ENCODE results near the gene CNPY4. TPM values are rescaled to one million over a fixed set of nuclear protein-coding genes. Genes with fewer than 3 reads are reported as not detected.
A peak's percentile ranks its signal among the peaks of the same experiment; 100 is the strongest.

The CNPY4 gene
- polyA plus RNA-seq, 3 donors = 46.4 to 52.3 (median 50.7) TPM

DNA sequence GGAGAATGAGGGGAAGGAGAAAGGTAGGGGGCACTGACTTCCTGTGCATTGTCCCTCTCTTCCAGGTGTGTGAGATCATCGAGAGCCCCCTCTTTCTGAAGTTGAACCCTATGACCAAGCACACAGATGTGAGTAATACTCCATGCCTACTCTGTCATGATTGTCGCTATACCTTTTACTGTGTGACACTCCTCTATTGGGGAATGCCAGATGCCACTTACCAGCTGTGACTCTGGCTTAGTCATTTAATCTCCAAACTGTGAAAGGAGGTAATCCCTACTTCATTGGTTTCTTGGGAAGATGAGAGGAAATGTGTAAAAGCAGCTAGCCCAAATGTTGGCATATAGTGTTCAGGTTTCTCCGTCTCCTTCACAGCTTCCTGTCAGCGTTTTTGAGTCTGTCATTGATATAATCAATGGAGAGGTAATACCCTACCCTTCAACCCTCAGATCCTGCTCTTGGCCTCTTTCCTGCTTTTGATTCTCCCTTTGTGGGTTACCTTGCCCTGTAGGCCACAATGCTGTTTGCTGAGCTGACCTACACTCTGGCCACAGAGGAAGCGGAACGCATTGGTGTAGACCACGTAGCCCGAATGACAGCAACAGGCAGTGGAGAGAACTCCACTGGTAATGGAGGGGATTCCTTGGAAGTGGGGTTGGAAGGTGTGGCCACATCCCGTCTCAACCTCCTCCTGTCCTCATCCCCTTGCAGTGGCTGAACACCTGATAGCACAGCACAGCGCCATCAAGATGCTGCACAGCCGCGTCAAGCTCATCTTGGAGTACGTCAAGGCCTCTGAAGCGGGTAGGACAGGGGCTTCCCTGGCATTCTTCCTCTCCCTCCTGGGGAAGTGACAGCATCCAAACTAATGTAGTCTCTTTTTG, 28.7 kb upstream of the CNPY4 start:
- no peak for DNase-seq (ENCODE audit: low read depth in 3 of 3, low spot score in 2 of 3)

DNA sequence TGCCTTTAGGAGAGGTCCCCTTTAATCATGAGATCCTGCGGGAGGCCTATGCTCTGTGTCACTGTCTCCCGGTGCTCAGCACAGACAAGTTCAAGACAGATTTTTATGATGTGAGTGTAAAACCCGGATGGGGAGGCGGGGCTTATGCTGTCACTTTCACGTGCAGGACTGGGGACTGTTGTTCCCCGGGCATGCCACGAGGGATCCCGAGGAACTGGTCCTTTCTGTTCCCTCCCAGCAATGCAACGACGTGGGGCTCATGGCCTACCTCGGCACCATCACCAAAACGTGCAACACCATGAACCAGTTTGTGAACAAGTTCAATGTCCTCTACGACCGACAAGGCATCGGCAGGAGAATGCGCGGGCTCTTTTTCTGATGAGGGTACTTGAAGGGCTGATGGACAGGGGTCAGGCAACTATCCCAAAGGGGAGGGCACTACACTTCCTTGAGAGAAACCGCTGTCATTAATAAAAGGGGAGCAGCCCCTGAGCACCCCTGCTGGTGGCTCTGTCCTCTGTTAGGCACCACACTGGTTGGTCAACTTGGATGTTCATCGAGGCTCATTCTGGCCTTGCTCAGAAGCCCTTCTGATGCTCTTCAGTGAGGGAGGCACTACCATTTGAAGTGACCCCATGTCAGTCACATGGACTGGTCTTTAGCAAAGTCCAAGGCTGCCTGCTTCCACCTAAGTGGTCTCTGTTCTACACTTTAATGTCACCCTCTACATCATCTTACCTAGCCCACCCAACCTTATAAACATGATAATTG, 27.8 kb upstream of the CNPY4 start:
- no peak for DNase-seq (ENCODE audit: low read depth in 3 of 3, low spot score in 2 of 3)

DNA sequence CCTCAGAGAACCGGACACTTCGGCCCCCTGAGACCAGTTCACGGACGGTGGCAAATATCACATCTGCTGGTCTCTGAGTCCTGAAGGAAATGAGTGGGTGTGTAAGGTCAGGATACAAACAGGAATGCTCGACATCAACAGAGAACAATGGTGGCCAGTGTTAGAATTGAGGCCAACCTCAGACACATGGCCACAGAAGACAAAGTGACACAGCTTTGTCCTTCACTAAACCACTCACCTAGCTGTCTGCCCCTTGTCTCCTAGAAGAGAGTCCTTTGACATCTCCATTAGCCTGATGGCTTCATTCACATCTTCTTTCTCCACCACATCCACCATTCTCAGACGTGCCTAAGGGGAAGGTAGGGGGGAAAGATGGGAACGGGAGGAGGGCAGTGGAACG, 26.4 kb upstream of the CNPY4 start:
- no peak for DNase-seq (ENCODE audit: low read depth in 3 of 3, low spot score in 2 of 3)

DNA sequence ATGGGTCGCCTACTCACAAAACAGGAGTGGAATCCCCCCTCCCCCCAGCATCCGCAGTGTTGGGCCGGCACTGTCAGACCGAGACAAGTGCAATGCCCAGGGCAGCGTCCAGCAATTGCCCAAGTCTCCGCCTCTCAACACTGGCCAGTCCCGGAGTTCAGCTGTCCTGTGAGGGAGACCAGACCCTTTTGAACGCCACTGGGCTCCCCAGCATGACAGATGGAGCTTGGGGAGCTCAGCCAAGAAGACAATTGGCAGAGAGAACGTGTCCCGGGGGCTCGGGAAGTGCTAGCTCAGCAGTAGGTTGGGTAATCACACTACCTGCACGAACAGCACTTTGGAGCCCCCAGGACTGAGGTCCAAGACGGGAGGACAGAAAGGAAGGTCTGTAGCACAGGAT, 25.9 kb upstream of the CNPY4 start:
- no peak for DNase-seq (ENCODE audit: low read depth in 3 of 3, low spot score in 2 of 3)

DNA sequence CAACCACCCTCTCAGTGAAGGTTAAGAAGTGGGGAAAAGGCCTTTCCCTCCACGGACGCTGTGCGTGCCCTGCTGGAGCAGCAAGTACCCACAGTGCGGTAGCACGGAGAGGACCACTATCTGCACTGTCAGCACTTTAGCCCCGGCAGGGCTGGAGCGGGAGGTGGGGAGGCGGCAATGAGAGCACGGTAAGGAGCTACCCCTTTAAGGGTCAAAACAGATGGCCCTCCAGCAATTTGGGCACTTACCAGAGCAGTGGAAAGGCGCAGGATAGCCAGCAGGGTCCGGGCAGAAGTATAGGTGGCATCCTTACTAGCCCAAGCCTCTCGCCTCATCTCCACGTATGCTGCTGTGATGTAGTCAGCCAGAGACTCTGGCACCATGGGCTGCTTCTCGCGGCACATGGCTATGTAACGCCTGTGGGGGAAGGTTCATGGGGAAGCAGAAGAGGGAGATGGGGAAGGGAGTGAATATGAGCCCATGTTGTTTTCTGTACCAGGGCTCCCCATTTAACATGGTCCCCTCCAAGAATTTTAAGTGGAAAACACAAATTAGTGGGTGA, 25.4 kb upstream of the CNPY4 start:
- no peak for DNase-seq (ENCODE audit: low read depth in 3 of 3, low spot score in 2 of 3)

DNA sequence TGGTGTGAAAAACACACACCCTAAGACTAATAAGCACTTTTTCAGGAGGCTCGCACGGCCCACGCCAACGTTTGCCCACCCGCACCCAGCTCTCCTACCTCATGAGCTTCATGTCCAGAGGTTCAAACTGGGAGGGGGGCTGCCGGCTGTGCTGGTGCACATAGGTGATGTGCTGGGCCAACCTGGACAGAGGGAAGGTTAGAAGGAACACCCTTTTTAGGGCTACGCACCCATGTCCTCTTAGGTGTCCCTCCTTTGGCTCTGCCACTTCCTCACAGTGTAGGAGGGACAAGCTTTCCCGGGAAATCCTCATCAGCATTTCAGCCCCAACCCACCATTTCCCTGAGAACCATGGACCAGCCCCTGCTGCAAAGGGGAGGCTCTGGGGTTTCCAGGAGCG, 24.1 kb upstream of the CNPY4 start:
- DNase-seq (ENCODE audit: low read depth in 3 of 3, low spot score in 2 of 3) = no peak

DNA sequence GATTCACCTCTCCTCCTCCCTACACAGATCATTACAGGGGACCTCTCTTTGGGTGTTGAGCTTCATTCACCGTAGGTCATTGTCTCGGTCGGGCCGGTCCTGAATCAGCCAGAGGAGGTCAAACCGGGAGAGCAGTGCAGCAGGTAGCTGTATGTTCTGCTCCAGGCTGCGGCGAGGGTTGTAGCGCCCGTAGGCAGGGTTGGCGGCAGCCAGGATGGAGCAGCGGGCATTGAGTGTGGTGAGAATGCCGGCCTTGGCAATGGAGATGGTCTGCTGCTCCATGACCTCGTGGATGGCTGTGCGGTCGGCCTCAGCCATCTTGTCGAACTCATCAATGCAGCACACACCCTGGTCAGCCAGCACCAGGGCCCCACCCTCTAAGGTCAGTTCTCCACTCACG, 23.7 kb upstream of the CNPY4 start:
- DNase-seq (ENCODE audit: low read depth in 3 of 3, low spot score in 2 of 3) = no peak

DNA sequence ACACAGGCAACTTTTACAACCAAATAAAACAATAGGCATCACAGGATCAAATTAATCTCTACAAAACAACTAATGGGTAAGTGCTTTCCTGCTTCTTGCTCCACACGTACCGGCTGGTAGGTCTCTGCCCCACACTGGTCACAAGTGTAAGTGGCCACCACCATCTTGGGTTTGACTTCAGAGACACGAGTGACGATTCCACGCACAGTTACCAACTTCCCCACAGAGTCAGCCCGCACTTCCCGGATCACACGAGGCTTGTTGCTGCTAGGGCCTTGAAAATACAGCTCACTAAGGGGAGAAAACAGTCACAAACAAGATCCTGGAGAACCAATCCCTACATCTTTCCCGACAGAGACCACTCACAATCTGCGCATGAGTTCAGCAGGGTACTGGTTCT, 20.5 kb upstream of the CNPY4 start:
- DNase-seq (ENCODE audit: low read depth in 3 of 3, low spot score in 2 of 3) = no peak

DNA sequence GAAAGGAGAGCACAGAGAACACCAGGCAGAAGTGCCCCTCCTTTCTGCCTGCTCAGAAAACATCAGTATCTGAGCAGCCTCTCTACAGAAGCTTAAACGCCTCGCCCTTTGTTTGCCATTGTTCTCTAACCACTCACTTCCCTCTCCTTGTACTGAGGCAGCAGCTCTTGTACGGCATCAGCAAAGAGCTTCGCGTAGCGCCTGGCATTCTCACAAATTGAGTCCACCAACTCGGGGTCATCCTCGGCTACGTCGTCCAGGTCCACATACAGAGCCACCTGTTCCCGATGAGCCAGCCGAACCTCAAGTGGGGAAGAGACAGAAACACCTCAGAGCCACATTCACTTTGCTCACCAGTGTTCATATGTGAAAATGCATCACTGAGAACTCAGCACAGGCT, 20.0 kb upstream of the CNPY4 start:
- DNase-seq (ENCODE audit: low read depth in 3 of 3, low spot score in 2 of 3) = no peak

DNA sequence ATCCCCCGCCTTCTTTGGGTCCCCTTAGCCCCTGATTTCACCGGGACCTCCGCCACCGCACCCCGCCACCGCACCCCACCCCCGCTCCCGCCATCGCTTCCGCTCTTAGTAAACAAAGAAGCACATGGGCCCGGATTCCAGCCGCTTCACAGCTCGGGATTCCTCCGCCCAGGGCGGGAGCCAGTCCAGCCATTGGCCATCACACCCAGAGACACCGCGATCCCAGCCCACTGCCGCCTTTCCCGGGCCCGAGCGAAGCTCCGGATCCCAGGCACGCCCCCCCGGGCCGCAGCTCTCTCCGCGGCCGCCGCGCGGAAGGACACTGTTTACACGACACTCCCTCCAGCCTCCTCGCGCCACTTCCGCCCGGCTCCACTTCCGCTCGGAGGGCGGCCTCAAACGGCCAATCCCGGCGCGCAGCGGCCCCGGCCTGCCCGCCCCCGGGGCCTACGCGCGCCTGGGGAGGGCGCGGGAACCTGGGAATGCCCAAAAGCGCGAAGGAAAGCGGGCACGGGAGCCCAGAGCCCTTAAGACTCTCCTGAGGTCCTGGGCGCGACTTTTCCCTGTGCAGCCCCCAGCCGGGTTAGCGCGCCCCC, 18.9 kb upstream of the CNPY4 start:
- peak; percentile 84 to 95 (median 93) for DNase-seq (ENCODE audit: low read depth in 3 of 3, low spot score in 2 of 3)

DNA sequence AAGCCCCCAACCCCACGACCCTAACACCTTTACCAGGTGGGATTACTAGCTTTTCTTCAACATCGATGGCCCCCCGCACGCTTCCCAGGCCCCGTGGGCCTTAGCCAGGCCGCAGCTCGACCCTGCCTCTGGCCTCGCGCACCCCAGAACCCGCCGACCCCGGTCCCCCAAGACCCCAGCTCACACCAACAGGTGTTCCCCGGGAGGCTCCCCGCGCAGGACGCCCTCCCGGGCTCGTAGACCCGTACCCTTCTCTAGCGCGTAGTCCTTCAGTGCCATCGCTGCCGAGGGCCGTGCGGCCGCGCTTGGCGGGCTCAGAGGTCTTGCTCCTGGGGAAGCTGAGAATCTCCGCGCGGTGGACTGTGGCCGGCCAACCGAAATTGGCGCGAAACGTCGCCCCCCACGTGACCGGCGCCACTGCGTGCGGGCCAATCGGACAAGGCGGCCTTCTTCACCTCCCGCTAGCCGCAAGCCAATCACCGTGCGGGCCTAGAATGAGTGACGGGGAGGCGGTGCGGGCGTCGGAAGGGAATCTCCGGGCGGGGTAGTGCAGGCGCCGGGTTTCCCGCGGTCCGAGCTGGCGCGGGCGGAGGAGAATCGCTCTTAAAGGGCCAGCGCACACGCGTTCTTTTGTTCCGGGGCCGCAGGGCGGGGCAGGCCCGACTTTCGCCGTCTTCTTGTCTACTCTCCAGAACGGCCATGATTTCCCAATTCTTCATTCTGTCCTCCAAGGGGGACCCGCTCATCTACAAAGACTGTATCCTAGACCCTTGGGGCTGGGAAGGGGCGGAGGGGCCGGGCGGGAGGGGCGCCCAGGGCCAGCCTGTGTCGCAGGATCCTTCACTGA, 18.2 kb upstream of the CNPY4 start, which contains the start of the genes AP4M1 and MCM7:
Gene AP4M1 (plus strand): TSS at position 628 of the 847 bp plus-strand sequence. CDS start 72 bp downstream, at position 700.
Gene MCM7 (minus strand): TSS at position 382 of the 847 bp plus-strand sequence. CDS start 103 bp downstream, at position 279.
- peak; percentile 86 to 95 (median 93) for DNase-seq (ENCODE audit: low read depth in 3 of 3, low spot score in 2 of 3)

DNA sequence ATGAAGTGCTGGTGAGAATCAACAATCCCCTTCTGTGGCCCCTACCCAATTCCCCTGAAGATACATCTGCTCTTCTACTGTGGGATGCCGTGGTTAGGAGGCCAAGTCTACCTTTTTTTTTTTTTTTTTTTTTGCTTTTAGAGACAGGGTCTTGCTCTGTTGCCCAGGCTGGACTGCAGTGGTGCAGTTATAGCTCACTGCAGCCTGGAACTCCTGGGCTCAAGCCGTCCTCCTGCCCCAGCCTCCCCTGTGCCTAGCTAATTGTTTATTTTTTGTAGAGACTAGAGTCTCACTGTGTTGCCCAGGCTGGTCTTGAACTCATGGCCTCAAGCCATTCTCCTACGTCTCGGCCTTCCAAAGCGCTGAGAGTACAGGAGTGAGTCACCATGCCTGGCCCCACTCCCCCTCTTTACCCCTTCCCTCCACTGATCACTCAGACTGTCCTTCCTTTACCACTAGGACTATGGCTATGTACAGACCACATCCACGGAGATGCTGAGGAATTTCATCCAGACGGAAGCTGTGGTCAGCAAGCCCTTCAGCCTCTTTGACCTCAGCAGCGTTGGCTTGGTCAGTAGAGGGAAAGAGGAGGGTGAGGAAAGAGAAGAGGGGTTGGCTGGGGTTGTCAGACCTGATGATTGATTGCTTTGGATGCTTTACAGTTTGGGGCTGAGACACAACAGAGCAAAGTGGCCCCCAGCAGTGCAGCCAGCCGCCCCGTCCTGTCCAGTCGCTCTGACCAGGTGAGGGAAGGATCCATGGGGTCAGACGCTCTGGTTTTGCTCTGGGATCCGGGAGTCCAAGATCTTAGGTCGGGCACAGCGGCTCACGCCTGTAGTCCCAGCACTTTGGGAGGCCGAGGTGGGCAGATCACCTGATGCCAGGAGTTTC, 16.2 kb upstream of the CNPY4 start:
- DNase-seq (ENCODE audit: low read depth in 3 of 3, low spot score in 2 of 3) = no peak

DNA sequence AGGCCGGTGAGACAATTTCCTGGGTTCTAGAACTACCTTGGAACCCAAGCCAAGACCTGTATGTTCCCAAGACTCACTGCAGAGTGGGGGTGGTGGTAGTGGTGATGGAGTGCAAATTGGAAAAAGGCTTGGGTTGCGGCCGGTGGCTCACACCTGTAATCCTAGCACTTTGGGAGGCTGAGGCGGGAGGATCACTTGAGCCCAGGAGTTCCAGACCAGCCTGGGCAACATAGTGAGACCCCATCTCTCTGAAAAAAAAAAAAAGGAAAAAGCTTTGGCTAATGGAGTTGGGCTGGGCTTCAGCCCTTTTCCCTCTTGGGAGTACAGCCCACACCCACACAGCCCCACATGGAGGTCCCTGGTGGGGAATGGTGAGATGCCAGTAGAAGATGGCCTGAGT, 13.9 kb upstream of the CNPY4 start:
- DNase-seq (ENCODE audit: low read depth in 3 of 3, low spot score in 2 of 3) = no peak

DNA sequence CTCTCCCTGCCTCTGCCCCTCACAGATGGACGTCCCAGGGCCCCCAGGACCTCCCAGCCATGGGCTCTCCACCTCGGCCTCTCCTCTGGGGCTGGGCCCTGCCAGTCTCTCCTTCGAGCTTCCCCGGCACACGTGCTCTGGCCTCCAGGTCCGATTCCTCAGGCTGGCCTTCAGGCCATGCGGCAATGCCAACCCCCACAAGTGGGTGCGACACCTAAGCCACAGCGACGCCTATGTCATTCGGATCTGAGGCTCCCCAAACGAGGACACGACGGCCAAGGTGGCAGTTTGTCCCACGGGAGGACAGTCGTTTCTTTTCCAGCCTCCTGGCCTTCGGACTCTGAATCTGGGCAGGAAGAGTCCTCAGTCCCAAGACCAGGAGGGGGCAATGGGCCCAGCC, 12.8 kb upstream of the CNPY4 start:
- no peak for DNase-seq (ENCODE audit: low read depth in 3 of 3, low spot score in 2 of 3)

DNA sequence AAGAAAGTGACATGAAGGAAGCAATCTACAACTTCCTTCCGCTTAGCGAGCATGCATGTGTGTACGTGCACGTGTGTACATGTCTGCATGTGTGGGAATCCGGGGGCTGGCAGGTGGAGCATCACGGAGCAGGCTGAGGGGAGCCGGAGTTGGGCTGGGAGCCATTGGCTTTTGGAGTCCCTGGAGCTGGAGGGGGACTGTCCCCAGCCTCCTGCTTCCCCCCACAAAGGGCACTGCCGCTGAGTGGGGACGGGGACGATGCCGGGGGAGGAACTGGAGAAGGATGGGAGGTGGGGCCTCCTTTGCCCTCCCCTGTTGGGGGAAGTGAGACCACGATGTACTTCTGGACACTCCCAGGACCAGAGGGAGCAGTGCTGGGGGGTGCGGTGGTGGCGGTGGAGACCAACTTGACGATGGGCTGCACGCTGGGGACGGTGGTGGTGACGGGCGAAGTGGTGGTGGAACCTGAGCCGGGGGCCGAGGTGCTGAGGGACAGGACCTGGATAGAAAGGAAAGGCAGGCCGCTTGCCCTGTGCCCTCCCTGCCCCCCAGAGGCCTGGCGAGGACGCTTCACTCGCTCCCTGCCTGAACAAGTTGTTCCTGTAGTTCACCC, 12.2 kb upstream of the CNPY4 start:
- DNase-seq (ENCODE audit: low read depth in 3 of 3, low spot score in 2 of 3) = no peak

DNA sequence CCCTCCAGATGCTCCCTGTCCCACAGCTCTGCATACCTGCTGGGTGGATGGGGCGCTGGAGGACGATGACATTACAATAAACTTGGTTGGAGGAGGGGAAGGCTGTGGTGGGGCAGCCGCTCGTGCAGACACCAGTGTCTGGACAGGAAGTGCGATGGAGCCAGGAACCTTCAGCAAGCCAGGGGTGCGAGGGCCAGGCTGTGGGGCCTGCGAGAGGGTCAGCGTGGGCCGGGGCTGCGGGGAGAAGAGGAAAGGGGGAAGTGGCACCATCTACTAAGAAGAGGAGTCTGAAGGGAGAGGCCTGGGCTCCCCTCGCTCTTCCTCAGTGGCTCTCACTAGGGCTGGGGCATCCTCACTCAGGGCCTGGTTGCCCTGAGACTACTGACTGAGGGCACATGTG, 11.5 kb upstream of the CNPY4 start:
- no peak for DNase-seq (ENCODE audit: low read depth in 3 of 3, low spot score in 2 of 3)

DNA sequence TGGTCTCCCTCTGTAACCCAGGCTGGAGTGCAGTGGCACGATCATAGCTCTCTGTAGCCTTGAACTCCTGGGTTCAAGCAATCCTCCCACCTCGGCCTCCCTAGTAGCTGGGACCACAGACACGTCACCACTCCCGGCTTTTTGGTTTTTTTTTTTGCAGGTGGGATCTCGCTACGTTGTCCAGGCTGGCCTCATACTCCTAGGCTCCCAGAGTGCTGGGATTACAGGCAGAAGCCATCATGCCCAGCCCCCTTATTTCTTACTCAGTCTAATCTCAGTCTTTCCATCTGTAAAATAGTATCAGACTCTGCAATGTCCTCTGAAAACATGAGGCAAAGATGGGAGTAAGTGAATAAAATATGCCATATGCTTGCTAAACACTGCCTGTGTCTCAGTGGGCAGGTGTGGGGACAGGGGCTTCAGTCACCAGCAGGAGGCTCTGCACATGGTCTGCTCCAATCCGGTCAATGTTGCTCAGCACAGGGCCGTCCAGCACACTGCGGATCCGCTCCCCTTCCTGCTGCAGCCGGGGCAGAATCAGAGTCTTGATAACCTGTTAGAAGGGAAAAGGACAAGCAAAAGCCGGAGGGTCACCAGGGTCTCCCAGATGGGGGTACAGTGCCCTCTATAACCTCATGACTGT, 9.8 kb upstream of the CNPY4 start:
- no peak for DNase-seq (ENCODE audit: low read depth in 3 of 3, low spot score in 2 of 3)

DNA sequence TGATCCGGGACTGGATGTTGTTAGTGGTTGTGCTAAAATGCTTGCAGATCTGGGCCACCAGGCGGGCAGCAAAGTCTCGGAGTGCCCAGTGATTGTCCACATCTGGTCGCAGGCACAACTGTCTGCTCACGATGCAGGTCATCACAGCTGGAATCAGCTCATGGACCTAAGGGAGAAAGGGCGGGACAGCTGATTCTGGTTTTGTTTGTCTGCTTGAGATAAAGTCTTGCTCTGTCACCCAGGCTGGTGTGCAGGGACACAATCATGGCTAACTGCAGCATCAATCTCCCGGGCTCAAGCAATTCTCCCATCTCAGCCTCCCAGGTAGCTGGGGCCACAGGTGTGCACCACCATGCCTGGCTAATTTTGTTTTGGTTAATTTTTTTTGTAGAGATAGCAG, 8.3 kb upstream of the CNPY4 start:
- DNase-seq (ENCODE audit: low read depth in 3 of 3, low spot score in 2 of 3) = no peak
